GM12874 (cell line): ENCODE measurements around the gene SIRT6.
A peak's percentile ranks its signal among the peaks of the same experiment; 100 is the strongest.

ENCODE experiments used
- CTCF ChIP-seq: IDR thresholded peaks from 2 replicates; pipeline ENCODE4 v1.5.1; 2011; ENCODE audit warnings: low read depth, mild to moderate bottlenecking, control low read depth, low read length, moderate library complexity; ENCODE audit not compliant: insufficient read depth

The SIRT6 gene

DNA sequence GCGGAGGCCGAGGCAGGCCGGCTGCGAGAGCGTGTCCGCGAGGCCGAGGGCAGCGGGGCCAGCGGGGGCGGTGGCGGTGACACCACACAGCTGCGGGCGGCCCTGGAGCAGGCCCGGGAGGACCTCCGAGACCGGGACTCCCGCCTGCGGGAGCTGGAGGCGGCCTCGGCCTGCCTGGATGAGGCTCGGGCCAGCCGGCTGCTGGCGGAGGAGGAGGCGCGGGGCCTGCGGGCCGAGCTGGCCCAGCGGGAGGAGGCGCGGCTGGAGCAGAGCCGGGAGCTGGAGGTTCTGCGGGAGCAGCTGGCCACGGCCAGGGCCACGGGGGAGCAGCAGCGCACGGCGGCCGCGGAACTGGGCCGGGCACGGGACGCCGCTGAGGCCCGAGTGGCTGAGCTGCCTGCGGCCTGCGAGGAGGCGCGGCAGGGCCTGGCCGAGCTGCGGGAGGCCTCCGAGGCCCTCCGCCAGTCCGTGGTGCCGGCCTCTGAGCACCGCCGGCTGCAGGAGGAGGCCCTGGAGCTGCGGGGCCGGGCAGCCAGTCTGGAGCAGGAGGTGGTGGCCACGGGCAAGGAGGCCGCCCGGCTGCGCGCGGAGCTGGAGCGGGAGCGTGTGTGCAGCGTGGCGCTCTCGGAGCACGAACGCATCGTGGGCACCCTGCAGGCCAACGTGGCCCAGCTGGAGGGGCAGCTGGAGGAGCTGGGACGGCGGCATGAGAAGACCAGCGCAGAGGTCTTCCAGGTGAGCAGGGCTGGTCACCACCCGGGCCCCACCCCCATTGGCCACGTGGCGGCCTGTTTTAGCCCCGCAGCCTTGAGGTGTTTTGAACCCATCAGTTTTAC, 35.3 kb upstream of the SIRT6 start:
- TF ChIP-seq CTCF, result no peak

GRCh38 chr19:4216846-4217245, 34.5 kb upstream of the SIRT6 start:
- no peak for TF ChIP-seq CTCF

DNA sequence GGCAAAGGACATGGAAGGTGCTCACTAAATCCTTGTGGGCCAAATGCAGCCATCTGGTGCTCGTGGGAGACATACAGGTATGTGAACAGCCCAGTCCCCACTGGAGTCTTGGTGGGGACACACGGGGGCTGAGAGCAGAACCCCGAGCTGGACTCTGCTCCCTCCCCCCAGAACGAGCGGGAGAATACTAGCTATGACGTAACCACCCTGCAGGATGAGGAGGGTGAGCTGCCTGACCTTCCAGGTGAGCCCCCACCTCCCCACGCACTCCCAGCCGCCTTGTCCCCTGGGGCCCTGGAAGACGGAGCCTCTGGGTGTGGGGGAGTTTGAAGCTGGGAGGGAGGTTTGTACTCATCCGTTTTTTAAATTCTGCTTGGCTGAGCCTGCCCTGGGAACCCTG, 33.4 kb upstream of the SIRT6 start:
- TF ChIP-seq CTCF, result no peak

GRCh38 chr19:4213116-4213515, 30.8 kb upstream of the SIRT6 start:
- TF ChIP-seq CTCF, result no peak

- no peak for TF ChIP-seq CTCF
Measured at GRCh38 chr19:4210166-4210731, 27.9 kb upstream of the SIRT6 start.

DNA sequence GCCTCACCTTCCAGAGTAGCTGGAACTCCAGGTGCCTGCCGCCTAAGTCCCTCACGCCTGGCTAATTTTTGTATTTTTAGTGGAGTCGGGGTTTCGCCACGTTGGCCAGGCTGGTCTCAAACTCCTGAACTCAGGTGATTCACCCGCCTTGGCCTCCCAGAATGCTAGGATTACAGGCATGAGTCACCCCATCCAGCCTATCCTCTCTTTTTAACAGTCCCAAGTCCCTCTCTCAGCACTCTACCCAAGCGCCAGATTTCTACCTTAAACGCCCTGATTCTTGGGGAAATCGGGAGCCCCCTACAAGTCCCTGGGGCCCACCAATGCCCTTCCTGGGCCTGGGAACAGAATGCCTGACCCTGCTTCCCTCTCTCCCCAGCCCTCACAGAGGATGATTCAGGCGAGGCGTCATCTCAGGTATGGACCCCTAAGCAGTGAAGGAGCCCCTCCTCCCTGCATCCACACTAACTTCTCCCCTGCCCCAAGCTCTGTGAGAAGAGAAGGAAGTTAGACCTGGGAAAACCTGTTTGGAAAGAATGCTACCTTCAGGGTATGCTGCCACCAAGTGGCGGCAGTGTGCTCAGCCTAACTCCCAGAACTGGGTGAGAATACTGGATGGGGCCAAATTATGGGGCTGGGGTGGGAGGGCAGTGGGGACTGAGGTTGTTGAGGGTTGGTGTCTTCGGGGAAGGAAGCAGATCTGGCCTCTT, 26.2 kb upstream of the SIRT6 start:
- TF ChIP-seq CTCF, result peak; percentile 80

DNA sequence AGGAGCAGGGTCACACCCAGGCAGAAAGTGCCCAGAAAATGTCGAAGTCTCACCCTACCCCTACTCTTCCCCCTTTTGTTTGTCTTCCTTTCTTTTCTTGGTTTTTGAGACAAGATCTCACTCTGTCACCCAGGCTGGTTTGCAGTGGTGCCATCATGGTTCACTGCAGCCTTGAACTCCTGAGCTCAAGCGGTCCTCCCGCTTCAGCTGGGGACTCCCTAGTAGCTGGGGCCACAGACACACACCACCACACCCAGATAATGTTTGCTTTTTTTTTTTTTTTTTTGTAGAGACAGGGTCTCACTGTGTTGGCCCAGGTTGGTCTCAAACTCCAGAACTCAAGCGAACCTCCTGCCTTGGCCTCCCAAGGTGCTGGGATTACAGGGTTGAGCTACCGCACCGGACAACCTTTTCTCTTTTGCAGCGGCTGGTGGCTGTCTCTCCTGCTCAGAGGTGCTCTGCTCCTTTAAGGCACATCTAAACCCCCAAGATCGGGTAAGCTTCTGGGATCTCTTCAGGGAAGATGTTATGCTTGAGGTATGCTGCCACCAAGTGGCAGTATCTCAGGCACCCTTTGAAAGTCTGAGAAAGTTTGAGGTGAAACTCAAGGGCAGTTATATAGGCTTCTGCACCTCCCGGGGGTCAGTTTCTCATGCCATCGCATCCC, 24.6 kb upstream of the SIRT6 start:
- peak; percentile 42 for TF ChIP-seq CTCF
